Measurements from ENCODE around the gene EPHB2.
A peak's percentile ranks its signal among the peaks of the same experiment; 100 is the strongest.
"Not testable (repeated sequence)": the region's sequence is repeated elsewhere in the genome, so short reads cannot be mapped to it uniquely, and the experiment has no call there.

Gene EPHB2

GRCh38 chr1:22915816-22916470 is 205.3 kb downstream of the EPHB2 start:
- DNase-seq (ENCODE audit: low spot score), result no peak

- no peak for DNase-seq (ENCODE audit: low spot score)
Measured at GRCh38 chr1:22916471-22916820, 205.8 kb downstream of the EPHB2 start.

- DNase-seq (ENCODE audit: low spot score), result no peak
Measured at GRCh38 chr1:22917989-22918388, 207.3 kb downstream of the EPHB2 start.

- no peak for DNase-seq (ENCODE audit: low spot score)
Measured at GRCh38 chr1:22918644-22919043, 208.0 kb downstream of the EPHB2 start.

- DNase-seq (ENCODE audit: low spot score), result no peak
Measured at GRCh38 chr1:22919341-22920025, 208.8 kb downstream of the EPHB2 start.

GRCh38 chr1:22920026-22920733 is 209.5 kb downstream of the EPHB2 start:
- no peak for DNase-seq (ENCODE audit: low spot score)

GRCh38 chr1:22920734-22921451 is 210.3 kb downstream of the EPHB2 start:
- DNase-seq (ENCODE audit: low spot score), result no peak

GRCh38 chr1:22921452-22922126 is 210.9 kb downstream of the EPHB2 start:
- no peak for DNase-seq (ENCODE audit: low spot score)

- DNase-seq (ENCODE audit: low spot score), result no peak
Measured at GRCh38 chr1:22922640-22923039, 212.0 kb downstream of the EPHB2 start.

- DNase-seq (ENCODE audit: low spot score), result no peak
Measured at GRCh38 chr1:22925111-22925510, 214.5 kb downstream of the EPHB2 start.

- peak; percentile 88 for DNase-seq (ENCODE audit: low spot score)
Measured at GRCh38 chr1:22930240-22930912, 219.7 kb downstream of the EPHB2 start.

- DNase-seq (ENCODE audit: low spot score), result no peak
Measured at GRCh38 chr1:22932803-22933470, 222.3 kb downstream of the EPHB2 start.

GRCh38 chr1:22935433-22935832 is 224.8 kb downstream of the EPHB2 start:
- no peak for DNase-seq (ENCODE audit: low spot score)

- no peak for DNase-seq (ENCODE audit: low spot score)
Measured at GRCh38 chr1:22936681-22937080, 226.0 kb downstream of the EPHB2 start.

GRCh38 chr1:22941257-22941656 is 230.6 kb downstream of the EPHB2 start:
- DNase-seq (ENCODE audit: low spot score), result no peak

- no peak for DNase-seq (ENCODE audit: low spot score)
Measured at GRCh38 chr1:22944346-22945055, 233.9 kb downstream of the EPHB2 start.

- not testable (repeated sequence) for DNase-seq (ENCODE audit: low spot score)
Measured at GRCh38 chr1:22945171-22945570, 234.5 kb downstream of the EPHB2 start.

GRCh38 chr1:22949822-22950331 is 239.2 kb downstream of the EPHB2 start:
- DNase-seq (ENCODE audit: low spot score), result no peak

GRCh38 chr1:22951796-22952195 is 241.2 kb downstream of the EPHB2 start:
- no peak for DNase-seq (ENCODE audit: low spot score)

- no peak for DNase-seq (ENCODE audit: low spot score)
Measured at GRCh38 chr1:22952694-22953056, 242.0 kb downstream of the EPHB2 start.
